Adipocyte (in vitro differentiated cells): ENCODE data around the gene MOSPD2.

Source experiments
- DNase-seq: peaks from one replicate; pipeline ENCODE4 v3.0.0-alpha.2; 2015; ENCODE audit warnings: low read depth
- H3K27me3 ChIP-seq: replicated peaks from 2 replicates; pipeline ENCODE4 v1.7.0; 2013; ENCODE audit warnings: mild to moderate bottlenecking, low read length, moderate library complexity; ENCODE audit not compliant: control insufficient read depth, insufficient read depth
- H3K36me3 ChIP-seq: 2 replicates; pipeline ENCODE4 v1.7.0; 2013; ENCODE audit warnings: low read length, mild to moderate bottlenecking, moderate library complexity; ENCODE audit not compliant: control insufficient read depth, insufficient read depth, severe bottlenecking
- H3K4me1 ChIP-seq: 2 replicates; pipeline ENCODE4 v1.7.0; 2013; ENCODE audit warnings: mild to moderate bottlenecking, low read length, moderate library complexity; ENCODE audit not compliant: control insufficient read depth, insufficient read depth
- H3K4me3 ChIP-seq: 2 replicates; pipeline ENCODE4 v1.7.0; 2013; ENCODE audit warnings: mild to moderate bottlenecking, low read length, moderate library complexity
- H3K9ac ChIP-seq: 2 replicates; pipeline ENCODE4 v1.7.0; 2013; ENCODE audit warnings: mild to moderate bottlenecking, low read length, moderate library complexity
- H3K9me3 ChIP-seq: 2 replicates; pipeline ENCODE4 v1.7.0; 2013; ENCODE audit warnings: mild to moderate bottlenecking, low read length, moderate library complexity; ENCODE audit not compliant: control insufficient read depth

The MOSPD2 gene

DNA sequence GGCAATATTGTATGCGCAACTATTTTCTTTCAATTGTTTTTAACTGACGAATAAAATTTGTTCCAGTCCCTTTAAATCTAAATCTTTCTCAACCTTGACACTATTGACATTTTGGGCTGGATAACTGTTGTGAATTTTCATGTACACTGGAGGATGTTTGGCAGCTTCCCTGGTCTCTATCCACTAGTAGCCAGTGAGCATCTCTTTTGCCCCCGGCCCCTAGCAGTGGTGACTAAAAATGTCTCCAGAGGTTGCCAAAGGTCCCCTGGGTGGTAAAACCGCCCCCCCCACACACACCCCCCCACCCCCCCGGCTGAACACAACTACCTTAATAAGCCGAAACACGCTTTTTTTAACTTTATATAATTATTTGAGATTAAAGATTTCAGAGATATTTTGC is 866 bp upstream of the MOSPD2 start:
- no peak for DNase-seq
- H3K4me3 ChIP-seq: peak overlapping the region; percentile 84

DNA sequence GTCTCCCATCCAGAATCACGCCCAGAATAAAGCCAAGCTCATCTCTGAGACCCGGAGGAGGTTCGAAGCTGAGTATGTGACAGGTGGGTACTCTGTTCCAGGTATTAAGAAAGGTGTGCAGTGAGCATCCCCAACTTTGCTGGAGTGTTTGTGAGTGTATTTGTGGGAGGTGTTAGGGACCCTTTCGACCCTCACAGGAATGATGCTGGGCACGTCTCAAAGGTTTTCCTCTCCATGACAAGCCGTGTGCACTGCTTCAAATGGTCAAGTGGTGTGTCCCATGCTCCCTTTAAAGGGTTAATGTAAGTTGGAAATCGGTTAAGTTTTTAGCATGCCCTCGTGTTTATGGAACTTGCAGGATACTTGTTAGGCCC is 442 bp downstream of the MOSPD2 start:
- Histone ChIP-seq H3K36me3 (peaks cover 4% of the 10 kb centered on the region), H3K9ac (peak overlapping the region; percentile 94), H3K9me3 (no peaks in the 10 kb centered on the region), H3K4me1 (peaks cover 9% of the 10 kb centered on the region), H3K27me3 (no peaks in the 10 kb centered on the region), H3K4me3 (peak overlapping the region; percentile 82)
- no peak for DNase-seq

More for the DNA sequence above, 866 bp upstream of the MOSPD2 start:
- Histone ChIP-seq H3K9ac (peak overlapping the region; percentile 75), H3K9me3 (peaks cover 7% of the 10 kb centered on the region), H3K4me1 (peaks cover 9% of the 10 kb centered on the region), H3K27me3 (no peaks in the 10 kb centered on the region), H3K36me3 (peaks cover 4% of the 10 kb centered on the region)

DNA sequence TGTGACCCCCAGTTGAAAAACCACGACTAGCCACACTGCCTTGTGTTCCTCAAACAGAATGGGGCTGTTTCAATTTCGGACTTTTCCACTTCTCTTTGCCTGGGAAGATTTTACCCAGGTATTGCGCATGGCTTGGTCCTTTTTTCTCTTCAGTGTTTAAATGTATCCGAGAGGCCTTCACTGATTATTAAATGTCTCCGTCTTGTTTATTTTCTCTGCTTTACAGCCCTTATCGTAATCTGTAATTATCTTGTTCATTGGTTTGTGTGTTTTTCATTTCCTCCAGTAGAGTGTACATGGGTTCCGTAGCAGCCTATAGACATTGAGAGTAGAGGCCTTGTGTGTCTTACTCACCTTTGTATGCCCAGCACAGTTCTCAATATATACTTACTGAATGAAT is 2.4 kb downstream of the MOSPD2 start:
- DNase-seq: no peak
- Histone ChIP-seq H3K4me3 (no peak overlapping the region), H3K9ac (peak overlapping the region; percentile 25), H3K9me3 (no peaks in the 10 kb centered on the region), H3K27me3 (no peaks in the 10 kb centered on the region), H3K36me3 (peaks cover 4% of the 10 kb centered on the region), H3K4me1 (peaks cover 9% of the 10 kb centered on the region)

DNA sequence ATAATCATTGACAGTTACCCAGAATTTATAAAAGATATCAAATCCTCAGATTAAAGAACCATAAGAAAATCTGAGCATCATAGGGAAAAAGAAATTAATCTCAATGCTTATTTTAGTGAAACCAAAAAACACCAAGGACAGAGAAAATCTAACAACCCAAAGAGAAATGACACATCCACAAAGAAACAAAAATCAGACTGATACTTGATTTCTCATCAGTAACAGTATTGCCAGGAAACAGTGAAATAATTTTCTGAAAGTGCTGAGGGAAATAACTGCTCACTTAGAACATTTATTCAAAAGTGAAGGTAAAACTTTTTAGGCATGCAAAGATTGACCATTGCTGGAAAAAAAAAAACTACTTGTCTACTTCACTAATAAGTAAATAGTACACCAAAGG is 10.6 kb downstream of the MOSPD2 start:
- Histone ChIP-seq H3K27me3 (no peaks in the 10 kb centered on the region), H3K36me3 (no peaks in the 10 kb centered on the region), H3K9me3 (no peaks in the 10 kb centered on the region), H3K9ac (no peak overlapping the region), H3K4me1 (no peaks in the 10 kb centered on the region), H3K4me3 (no peak overlapping the region)
- no peak for DNase-seq

DNA sequence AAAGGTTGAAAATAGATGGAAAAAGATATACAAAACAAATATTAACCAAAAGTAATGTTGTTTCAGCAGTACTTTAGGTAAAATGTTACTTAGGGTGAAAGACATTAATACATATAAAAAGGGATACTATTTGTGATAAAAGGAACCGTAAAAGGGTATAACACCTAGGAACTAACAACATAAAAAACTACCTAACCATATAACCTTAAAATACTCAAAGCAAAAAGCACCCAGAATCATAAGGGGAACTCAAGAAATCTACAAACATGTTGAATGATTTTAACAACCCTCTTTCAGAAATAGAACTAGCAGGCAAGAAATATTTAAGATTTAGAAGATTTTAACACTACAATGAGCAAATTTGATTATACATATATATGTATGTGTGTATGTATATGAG is 11.5 kb downstream of the MOSPD2 start:
- Histone ChIP-seq H3K9me3 (no peaks in the 10 kb centered on the region), H3K36me3 (no peaks in the 10 kb centered on the region), H3K9ac (no peak overlapping the region), H3K4me1 (no peaks in the 10 kb centered on the region), H3K4me3 (no peak overlapping the region), H3K27me3 (no peaks in the 10 kb centered on the region)
- no peak for DNase-seq

DNA sequence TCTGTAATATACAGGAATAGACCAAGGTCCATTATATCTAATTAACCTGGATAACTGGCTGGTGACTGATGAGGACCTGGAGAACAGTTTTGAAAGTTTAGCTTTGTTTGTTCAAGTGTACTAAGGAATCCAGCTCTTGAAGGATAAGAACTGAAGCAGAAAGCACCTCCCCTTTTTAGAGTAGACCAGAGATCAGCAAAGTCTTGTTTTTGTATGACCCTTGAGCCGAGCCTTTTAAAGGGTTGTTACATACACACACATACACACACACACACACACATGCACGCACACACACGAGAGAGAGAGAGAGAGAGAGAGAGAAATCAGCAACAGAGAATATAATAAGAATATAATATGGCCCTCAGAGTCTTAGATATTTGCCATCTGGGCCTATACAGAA is 13.0 kb downstream of the MOSPD2 start:
- no peak for DNase-seq
- Histone ChIP-seq H3K4me3 (no peak overlapping the region), H3K36me3 (no peaks in the 10 kb centered on the region), H3K27me3 (no peaks in the 10 kb centered on the region), H3K4me1 (no peaks in the 10 kb centered on the region), H3K9me3 (no peaks in the 10 kb centered on the region), H3K9ac (no peak overlapping the region)

DNA sequence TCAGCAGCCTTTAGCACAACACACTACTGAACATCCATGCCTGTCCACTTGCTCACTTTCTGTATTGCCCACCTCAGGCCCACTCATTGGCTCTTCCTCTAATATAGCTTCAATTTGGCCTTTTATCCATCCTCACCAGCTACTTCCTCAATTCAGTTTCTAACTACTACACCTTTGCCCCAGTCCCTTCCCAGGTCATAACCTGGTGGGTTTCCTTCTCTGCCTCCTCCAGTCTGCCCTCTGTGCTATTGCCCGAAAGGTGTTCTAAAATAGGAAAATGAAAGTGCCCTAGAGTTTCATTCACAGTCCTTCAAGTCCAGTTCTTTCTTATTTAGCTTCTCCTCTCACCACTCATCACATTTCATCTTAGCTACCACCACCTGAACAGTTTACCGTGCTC is 23.1 kb downstream of the MOSPD2 start:
- no peak overlapping the region for H3K4me3 ChIP-seq
- H3K4me1 ChIP-seq: no peaks in the 10 kb centered on the region
- DNase-seq: no peak
- H3K9me3 ChIP-seq: no peaks in the 10 kb centered on the region
- H3K27me3 ChIP-seq: no peaks in the 10 kb centered on the region
- H3K9ac ChIP-seq: no peak overlapping the region
- H3K36me3 ChIP-seq: peaks cover 47% of the 10 kb centered on the region

DNA sequence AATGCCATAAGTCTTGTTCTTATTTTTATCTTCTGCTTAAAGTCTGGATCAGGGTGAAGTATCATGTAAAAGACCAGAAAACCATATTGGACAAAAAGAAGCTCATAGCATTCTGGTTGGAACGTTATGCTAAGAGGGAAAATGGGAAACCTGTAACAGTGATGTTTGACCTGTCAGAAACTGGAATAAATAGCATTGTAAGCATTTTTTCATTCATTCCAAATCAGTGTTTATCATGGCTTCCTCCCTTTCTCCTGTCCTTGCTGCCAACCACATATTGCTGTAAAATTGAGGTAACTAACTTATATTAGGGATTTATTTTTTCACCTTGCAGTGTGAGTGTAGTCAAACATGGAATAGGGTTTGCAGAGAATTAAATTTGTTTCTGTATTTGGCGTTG is 23.8 kb downstream of the MOSPD2 start:
- H3K9ac ChIP-seq: no peak overlapping the region

DNA sequence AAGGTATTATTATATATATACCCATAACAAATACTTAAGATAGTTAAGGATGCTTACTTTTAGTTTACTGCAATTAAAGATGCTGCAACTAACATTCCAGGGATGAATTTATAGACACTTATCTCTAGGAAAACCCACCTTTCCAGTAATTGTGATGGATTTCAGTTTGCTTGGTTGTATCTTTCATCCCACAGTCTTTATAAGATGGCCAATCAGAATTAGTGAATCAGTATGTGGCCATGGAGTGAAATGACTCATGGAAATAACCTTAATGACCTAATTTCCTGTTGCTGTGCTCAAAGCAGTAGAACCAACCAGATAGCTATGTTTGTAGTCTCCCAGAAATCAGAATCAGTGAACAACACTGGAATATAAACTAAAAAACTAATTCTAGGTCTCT is 26.4 kb downstream of the MOSPD2 start:
- Histone ChIP-seq H3K36me3 (peaks cover 54% of the 10 kb centered on the region), H3K9me3 (peaks cover 3% of the 10 kb centered on the region), H3K4me1 (peaks cover 3% of the 10 kb centered on the region), H3K4me3 (no peak overlapping the region), H3K9ac (no peak overlapping the region), H3K27me3 (no peaks in the 10 kb centered on the region)
- DNase-seq: peak; percentile 19

More for the DNA sequence above, 23.8 kb downstream of the MOSPD2 start:
- H3K9me3 ChIP-seq: no peaks in the 10 kb centered on the region
- peaks cover 52% of the 10 kb centered on the region for H3K36me3 ChIP-seq
- DNase-seq: no peak
- no peaks in the 10 kb centered on the region for H3K27me3 ChIP-seq
- H3K4me3 ChIP-seq: no peak overlapping the region
- H3K4me1 ChIP-seq: no peaks in the 10 kb centered on the region

DNA sequence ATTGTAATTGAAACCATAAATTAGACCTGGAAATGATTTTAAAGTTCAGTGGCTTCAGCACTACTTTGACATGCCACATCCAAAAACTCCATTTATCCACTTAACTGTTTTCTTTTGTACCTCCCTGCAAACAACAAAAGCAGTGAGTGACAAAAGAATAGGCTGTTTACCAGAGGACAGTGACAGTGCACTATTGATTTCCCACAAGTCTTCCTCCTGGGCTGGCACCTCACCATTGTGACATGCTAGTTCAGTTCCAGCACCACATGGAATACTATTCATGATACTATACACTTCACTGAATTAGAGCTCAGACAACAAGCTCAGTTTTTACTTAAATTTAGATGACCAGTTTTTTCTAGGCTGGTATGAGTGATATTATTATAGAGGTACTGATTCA is 29.3 kb downstream of the MOSPD2 start:
- H3K4me3 ChIP-seq: no peak overlapping the region
- DNase-seq: no peak

DNA sequence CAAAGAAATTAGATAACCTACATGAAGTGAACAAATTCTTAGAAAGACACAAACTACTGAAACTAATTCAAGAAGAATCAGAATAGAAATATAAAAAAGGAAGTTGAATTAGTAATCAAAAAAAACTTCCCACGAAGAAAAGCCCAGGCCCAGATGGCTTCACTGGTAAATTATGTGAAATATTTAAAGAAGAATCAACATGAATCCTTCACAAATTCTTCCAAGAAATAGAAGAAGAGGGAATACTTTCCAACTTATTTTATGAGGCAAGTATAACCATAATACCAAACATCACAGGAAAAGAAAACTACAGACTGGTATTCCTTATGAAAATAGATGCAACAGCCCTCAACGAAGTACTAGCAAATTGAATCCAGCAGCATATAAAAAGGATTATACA is 30.7 kb downstream of the MOSPD2 start:
- DNase-seq: peak; percentile 59
- no peaks in the 10 kb centered on the region for H3K27me3 ChIP-seq
- H3K36me3 ChIP-seq: peaks cover 36% of the 10 kb centered on the region
- peaks cover 3% of the 10 kb centered on the region for H3K4me1 ChIP-seq
- no peak overlapping the region for H3K4me3 ChIP-seq
- H3K9me3 ChIP-seq: peaks cover 3% of the 10 kb centered on the region
- no peak overlapping the region for H3K9ac ChIP-seq

More for the DNA sequence above, 29.3 kb downstream of the MOSPD2 start:
- Histone ChIP-seq H3K36me3 (peaks cover 39% of the 10 kb centered on the region), H3K9ac (no peak overlapping the region), H3K27me3 (no peaks in the 10 kb centered on the region), H3K4me1 (peaks cover 3% of the 10 kb centered on the region), H3K9me3 (peaks cover 3% of the 10 kb centered on the region)

DNA sequence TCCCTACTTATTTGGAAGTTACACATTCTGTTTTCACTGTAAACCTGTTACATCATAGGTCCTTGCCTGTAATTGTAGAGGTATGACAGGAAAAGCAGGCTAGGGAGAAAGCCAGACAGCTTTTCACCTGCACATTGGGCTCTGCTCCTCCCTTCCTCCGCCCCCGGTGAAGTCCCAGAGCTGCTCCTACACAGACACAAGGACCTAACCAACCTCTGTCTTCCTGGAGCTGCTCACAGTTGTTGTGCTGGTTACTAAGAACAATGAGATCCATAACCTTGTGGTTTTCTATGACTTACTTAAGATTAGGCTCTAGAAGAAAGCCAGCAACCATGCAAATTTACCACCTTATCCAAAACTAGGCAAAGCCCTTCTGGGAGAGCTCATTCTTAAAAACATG is 40.0 kb downstream of the MOSPD2 start:
- DNase-seq: no peak
- no peaks in the 10 kb centered on the region for H3K27me3 ChIP-seq
- no peak overlapping the region for H3K4me3 ChIP-seq
- no peak overlapping the region for H3K9ac ChIP-seq
- no peaks in the 10 kb centered on the region for H3K9me3 ChIP-seq
- H3K4me1 ChIP-seq: peaks cover 3% of the 10 kb centered on the region
- H3K36me3 ChIP-seq: peaks cover 84% of the 10 kb centered on the region
